Measurements from ENCODE around the gene ESPNL.
"Not testable (repeated sequence)": the region's sequence is repeated elsewhere in the genome, so short reads cannot be mapped to it uniquely, and the experiment has no call there.

The ESPNL gene

DNA sequence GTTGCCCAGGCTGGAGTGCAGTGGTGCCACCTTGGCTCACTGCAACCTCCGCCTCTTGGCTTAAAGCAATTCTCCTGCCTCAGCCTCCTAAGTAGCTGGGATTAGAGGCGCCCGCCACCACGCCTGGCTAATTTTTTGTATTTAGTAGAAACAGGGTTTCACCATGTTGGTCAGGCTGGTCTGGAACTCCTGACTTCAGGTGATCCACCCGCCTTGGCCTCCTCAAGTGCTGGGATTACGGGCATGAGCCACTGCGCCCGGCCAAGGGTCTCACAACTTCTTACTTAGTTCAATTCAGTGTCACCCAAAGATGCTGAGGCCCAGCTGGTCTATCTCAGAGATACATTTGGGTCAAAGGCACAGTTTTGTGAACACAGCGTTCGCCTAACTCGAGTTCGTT lies 15.6 kb downstream of the ESPNL start:
- not testable (repeated sequence) for DNase-seq

- DNase-seq, result no peak
Measured at GRCh38 chr2:238116298-238117198, 16.4 kb downstream of the ESPNL start.

DNA sequence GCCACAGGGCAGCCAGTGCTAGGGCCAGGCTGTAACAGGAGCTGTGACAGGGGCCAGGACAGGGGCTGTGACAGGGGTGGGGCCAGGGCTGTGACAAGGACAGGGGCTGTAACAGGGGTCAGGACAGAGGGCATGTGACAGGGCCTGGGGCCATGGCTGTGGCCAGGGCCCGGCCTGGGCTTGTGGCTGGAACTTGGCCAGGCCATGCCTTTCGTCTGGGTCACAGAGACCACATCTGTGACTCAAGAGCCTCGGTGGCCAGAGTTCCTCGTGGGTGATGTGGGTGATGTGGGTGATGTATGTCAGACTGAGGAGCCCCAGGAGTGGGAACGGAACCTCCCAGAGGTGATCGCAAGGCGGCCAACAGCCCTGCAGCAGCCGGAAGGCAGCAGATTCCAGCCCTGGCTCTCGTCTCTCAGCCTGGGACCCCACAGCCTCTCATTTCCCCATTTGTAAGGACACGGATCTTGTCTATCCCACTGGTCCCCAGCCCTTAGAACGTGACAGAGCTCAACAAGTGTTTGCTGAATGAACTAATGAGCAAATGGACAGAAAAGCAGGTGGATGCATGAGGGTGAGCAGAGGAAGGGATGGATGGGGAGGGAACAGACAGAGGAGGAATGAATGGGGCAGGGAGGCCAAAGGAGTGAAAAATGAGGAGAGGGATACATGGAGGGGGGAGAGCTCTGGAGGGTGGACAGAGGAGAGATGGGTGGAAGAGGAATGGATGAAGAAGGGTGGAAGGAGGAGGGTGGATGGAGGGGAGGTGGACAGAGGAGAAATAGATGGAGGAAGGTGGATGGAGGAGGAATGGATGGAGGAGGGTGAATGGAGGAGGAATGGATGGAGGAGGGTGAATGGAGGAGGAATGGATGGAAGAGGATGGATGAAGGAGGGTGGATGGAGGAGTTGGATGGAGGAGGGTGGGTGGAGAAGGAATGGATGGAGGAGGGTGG lies 17.3 kb downstream of the ESPNL start:
- DNase-seq, result no peak

DNA sequence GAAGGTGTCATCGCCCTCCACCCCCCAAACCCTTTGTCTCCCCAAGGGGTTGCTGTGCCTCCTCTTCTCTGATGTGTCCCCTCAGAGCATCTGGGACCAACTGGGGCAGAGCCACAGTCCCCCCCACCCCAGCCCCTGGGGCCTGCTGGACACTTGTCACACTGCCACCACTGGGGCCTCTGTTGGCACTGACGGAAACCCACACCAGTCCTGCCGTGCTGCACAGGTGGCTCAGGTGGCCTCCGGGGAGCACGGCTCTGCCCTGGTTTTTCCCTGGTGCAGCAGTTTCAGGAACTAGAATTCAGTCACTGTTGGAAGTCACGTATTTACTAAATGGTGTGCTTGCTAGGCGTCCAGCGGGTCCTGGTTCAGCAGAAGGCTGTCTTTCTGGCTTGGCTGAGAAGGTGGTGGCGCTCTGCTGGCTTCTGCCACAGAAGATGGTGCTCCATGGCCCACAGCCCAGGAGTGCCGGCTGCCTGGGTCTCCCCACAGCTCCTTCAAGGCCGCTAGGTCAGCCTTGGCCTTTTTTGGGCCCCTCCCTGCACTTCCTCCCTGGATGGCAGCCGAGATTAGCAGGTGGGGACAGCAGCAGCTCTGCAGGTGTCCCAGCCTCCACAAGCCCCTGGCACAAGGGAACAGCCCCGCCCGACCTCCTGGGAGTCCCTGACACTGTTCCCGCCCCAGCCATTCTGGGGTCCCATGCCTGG lies 19.8 kb downstream of the ESPNL start:
- no peak for DNase-seq

DNA sequence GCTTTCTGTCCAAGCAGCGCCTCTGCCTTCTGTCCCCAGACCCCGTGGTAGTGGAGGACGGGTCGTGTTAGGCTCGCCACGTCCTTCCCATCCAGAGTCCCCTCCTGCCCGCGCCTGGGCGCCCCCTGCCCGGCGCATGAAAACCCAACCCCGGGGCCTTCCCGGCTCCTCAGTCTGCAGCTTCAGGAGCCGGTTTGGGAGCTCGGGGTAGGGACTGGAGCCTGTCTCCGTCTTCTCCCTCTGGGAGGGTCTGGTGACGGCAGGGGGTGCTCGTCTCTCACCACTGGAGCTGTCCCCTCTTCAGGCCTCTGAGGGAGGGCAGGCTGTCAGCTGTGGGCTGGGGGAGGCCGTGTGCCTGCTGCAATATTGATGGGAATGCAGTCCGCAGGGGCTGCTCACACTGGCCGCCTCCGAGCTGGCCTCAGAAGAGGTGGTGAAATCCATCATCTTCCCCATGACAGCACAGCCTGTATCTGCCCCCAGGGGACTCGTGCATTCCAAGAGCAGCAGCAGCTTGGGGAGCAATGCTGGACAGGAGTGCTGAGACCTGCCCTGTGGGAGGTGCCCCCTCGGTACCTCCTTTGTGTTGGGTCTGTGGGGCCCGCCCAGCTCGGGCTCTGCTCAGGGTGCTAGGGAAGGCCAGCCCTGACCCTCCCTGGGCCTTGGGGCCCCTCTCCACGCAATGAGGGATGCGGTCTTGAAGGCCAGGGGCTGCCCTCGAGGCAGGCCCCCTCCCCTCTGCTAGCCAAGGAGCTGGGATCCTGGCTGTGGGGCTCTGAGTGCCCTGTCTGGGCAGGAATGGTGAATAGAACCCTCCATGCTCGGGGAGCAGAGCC lies 20.5 kb downstream of the ESPNL start:
- no peak for DNase-seq

DNA sequence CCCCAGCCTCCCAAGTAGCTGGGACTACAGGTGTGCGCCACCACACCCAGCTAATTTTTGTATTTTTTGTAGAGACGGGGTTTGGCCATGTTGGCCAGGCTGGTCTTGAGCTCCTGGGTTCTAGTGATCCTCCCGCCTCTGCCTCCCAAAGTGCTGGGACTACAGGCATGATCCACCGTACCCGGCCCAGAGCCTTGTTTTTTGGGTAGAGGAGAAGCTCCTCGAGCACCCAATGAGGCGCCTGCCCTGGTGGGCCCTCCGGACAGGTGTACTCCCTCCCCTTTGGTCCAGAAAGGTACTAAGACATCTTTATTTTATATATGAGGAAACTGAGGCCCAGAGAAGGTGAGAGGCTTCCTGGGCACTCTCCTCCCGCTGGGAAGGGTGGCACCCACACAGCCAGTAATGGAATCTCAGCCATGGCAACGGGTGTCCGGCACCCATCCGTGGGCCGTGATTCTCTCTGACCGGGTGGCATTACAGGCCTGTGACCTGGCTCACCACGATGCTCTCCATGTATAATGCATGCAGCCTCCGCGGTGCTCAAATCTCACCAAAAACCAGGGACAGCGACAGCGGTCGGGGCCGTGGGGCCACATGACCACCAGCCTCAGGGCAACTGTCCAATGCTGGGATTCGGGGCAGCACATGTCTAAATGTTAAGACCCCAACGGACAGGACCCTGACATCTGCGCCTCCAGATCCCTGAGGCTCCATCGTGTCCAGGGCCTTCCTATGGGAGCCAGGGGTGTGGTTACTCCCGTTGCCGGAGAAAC lies 21.6 kb downstream of the ESPNL start:
- DNase-seq, result no peak

DNA sequence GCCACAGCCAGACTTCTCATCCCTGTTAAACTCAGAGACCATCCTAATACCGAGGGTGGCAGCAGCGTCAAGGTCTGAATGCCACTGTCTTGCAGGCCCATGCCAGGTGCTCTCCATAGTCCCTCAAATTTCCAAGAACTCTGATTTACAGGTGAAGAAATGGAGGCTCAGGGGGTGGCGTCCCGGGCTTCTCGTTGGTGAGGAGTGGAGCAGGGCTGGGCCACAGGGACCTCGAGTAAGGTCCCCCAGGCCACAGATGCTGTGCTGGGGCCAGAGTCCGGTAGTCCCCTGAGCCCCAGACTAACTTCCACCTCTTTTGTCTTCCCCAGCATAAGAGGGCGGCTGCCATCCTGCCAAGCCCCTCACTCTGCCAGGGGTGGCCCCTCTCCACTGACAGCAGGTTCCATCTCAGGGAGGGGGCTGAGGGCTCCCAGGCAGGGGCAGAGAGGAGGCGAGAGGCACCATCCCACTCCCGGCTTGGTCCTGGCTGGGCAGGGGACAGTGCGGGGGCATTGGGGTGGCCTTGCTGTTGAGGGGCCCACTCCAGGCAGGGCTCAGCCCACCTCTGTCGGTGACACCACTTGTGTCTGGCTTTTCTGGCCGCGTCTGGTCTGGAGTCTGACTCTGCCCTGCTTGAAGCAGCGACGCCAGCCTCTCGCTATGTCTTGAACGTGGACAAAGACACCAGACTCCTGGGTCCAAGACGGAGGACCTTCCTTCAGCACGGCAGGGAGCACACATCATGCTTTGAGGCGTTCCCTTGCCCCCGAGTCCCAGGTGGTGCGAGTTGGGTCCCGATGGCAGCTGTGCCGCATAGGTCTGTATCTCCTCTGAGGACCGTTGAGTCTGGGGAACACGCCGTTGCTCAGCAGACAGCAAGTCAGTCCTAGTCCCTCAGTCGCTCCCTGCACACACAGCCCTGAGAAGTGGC lies 22.4 kb downstream of the ESPNL start:
- no peak for DNase-seq

DNA sequence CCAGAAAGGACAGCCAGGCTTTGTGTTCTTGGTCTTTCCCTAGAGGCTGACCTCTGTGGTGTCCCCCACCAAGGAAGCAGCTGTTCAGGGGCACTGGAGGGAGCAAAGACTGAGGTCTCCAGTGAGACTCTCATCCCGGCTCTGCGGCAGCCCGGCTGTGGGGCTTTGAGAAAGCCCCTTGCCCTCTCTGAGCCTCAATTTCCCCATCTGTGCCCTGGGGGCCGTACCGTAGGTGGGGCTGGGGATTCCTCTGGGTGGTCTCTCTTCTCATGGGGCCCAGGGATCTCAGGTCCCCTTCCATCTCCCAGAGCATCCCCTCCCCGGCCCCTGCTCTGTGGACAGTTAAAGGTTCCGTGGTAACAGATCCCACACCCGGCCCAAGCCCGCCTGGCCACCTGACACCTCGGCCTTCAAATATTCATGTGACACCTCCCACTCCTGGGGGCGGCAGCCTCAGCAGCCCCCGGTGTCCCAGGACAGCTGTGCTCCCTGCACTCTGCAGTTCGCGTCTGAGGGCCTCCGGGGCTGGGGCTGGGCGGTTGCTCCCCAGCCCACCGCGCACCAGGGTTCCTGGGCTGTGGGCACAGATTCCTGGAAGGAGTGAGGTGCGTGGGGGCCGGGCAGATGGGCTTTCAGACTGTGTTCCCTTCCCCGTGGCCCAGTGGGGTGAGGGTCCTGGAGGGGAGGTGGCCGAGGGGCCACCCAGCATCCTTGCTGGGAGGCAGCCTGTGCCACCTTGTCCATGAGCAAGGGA lies 23.3 kb downstream of the ESPNL start:
- DNase-seq, result no peak

DNA sequence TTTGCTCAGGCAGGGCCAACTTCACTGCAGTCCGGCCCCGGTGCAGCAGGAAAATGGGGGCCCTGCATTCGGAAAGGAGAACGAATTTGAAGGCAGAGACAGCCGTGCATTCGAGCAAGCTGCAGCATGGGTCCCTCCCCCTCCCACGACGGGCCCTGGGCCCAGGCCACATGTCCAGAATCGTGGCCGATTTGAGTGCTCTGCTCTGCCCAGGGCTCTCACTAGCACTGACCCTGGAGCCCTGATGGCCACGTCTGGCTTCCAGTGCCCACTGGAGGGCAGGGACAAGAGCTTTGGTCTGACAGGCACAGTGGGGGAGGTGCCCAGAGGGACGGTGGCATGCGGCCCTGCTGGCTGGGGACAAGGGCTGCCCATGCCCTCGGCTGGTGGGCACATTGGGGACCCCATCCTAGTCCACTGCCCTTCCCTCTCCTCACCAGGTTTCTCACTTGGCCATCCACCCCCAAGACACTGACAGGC lies 23.9 kb downstream of the ESPNL start:
- DNase-seq, result no peak

DNA sequence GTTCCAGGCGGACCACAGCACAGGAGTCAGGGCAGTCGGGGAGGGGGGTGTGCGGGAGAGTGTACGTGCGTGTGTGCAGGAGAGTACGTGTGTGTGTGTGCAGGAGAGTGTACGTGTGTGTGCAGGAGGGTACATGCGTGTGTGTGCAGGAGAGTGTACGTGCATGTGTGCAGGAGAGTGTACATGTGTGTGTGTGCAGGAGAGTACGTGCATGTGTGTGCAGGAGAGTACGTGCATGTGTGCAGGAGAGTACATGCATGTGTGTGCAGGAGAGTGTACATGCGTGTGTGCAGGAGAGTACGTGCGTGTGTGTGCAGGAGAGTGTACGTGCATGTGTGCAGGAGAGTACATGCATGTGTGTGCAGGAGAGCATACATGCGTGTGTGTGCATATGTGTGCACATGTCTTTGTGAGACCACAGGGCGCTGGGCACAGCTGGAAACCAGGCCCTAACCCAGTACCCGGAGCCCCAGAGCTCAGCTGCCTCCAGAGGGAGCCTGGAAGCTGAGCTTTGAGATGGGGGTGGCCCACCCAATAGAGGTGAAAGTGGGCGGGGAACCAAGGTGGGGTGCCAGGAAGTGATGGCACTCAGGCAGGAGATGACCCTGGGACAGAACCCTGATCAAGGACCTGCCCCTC lies 24.5 kb downstream of the ESPNL start:
- DNase-seq, result no peak

GRCh38 chr2:238125127-238125885 lies 25.2 kb downstream of the ESPNL start:
- no peak for DNase-seq

GRCh38 chr2:238126338-238126737 lies 26.2 kb downstream of the ESPNL start:
- no peak for DNase-seq

DNA sequence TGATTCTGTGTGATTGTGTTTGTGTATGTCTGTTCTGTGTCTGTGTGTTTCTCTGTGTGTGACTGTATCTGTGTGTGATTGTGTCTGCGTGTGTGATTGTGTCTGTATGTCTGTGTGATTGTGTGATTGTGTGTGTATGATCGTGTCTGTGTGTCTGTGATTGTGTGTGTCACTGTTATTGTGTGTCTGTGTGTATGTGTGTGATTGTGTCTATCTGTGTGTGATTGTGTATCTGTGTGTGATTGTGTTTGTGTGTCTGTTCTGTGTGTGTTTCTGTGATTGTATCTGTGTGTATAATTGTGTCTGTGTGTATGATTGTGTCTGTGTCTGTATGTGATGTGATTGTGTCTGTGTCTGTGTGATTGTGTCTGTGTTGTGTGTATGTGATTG lies 26.6 kb downstream of the ESPNL start:
- no peak for DNase-seq

GRCh38 chr2:238127165-238128060 lies 27.3 kb downstream of the ESPNL start:
- DNase-seq, result no peak

DNA sequence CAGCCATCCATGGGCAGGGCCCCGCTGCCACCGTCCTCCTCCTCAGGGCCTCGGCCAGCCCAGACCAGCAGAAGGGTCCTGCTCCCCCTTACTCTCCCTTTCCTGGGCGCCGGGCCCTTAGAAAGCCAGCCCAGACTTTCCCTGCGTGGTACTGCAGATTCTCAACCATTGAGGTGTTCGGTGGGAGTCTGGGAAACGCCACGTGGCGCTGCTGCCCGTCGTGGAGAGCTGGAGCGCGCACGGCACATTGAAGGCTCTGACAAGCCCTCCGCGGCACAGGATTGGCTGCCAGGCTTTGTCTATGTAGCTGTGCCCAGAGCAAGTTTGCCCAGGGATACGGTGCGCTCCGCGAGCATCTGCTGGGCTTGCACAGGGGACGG lies 27.9 kb downstream of the ESPNL start:
- no peak for DNase-seq

DNA sequence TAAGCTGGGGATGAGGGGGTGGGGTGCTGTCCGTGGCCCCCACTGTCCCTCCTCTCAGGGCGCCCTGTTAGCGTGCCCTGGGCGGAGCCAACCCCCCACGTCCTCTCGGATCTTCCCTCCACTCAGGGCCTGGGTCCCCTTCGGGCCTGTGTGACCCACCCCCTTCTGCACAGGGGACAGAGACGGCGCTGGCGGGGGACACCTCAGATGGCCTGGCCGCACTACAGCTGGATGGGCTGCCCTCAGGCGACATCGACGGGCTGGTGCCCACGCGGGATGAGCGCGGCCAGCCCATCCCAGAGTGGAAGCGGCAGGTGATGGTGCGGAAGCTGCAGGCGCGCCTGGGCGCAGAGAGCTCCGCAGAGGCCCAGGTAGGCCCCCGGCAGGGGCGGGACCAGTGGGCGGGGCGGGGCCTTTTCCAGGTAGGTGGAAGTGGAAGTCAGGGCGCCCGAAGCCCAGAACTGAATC lies 28.4 kb downstream of the ESPNL start:
- DNase-seq, result no peak
